NB4 (cell line): ENCODE results near the gene STRIP2.

Source experiments
- CTCF ChIP-seq: IDR thresholded peaks from one replicate; pipeline ENCODE4 v1.5.1; 2012; ENCODE audit warnings: low read depth, low read length
- MYC ChIP-seq: IDR thresholded peaks from 2 replicates; pipeline ENCODE4 v1.6.1; 2011; ENCODE audit warnings: low read depth, low read length
- POLR2A ChIP-seq: IDR thresholded peaks from 2 replicates; pipeline ENCODE4 v1.6.1; 2011; ENCODE audit warnings: mild to moderate bottlenecking; ENCODE audit not compliant: insufficient read length; ENCODE audit errors: extremely low read depth

GRCh38 chr7:129464194-129464593 lies 30.0 kb downstream of the STRIP2 start:
- TF ChIP-seq POLR2A (no peak), CTCF (no peak), MYC (no peak)
